Cerebellar cortex (tissue), 1 donor: ENCODE measurements around the gene RNASE9.
"Not testable (repeated sequence)": the region's sequence is repeated elsewhere in the genome, so short reads cannot be mapped to it uniquely, and the experiment has no call there.

Experiments
- DNase-seq: peaks from one replicate; pipeline ENCODE4 v3.0.0-alpha.2; 2015; ENCODE audit warnings: low spot score

The RNASE9 gene

GRCh38 chr14:20560961-20561360 lies at the start of gene RNASE9:
TSS of gene RNASE9 (minus strand) at chr14:20561047.
- no peak for DNase-seq

GRCh38 chr14:20610002-20610765 lies 49.3 kb upstream of the RNASE9 start:
- peak; percentile 90 for DNase-seq

DNA sequence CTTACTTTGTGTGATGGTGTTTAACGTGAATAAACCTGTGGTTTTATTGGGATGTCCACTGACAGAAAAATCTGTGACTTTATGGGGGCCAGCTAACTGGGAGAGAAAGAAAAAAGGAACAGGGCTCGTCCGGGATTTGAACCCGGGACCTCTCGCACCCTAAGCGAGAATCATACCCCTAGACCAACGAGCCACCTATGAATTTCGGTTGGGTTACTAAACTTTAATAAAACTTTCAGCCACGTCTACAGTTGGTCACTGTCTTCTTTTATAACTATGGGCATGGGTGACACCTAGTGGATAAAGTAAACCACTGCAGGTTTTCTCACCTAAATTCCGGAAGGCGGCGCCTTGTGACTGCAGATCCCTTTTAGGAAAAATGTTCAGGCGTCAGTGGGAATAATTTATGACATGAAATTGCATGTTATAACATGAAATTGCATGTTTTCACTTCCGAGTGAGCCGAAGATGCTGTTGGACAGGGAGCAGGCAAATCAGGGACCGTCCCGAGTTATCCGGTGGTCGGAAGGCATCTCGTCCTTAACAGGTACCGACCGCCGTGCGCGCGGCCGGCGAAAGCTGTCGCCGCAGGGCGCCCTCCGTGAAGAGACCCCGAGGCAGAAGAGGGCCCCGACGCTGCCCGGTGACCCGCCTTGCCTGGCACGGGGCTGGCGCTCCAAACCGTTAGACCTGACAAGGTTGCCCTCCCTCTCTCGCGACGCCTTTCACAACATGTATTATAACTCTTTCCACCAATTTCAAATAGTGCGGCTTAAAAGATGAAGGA lies 48.6 kb upstream of the RNASE9 start:
- DNase-seq = peak; percentile 93

GRCh38 chr14:20608383-20609110 lies 47.7 kb upstream of the RNASE9 start:
- DNase-seq = no peak

DNA sequence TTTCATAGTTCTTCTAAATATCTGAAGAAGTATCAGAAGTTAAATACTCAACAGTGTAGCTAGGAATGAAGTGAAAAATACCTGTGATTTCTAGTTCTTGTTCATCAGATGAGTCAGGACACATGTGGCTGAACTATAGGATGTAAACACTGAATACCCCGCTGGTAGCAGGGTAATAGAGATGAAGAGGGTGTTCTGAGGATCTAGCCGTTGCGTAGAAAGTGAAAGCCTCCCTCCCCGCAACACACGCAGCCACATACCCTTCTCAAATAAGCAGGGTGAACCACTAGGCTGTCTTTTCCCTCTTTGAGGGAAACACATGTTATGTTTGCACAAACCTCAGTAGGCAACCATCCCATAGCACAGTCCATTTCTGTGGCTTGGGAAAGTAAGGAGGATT lies 46.8 kb upstream of the RNASE9 start:
- DNase-seq = no peak

DNA sequence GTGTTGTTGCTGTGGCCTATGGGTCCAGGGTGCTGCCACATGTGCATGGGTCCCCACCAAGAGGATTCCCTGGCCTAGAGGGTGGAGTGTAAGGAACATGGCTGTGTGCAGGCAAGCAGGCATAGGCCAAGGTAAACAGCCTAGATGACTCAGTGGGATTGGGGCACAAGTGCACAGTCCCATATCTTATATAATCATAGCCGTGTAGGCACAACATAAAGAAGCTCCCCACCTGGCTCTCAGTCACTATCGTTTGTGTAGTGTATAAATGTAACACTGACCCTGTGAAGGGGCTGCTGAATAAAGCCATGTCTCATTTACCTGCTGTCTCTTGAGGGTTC lies 46.0 kb upstream of the RNASE9 start:
- no peak for DNase-seq

DNA sequence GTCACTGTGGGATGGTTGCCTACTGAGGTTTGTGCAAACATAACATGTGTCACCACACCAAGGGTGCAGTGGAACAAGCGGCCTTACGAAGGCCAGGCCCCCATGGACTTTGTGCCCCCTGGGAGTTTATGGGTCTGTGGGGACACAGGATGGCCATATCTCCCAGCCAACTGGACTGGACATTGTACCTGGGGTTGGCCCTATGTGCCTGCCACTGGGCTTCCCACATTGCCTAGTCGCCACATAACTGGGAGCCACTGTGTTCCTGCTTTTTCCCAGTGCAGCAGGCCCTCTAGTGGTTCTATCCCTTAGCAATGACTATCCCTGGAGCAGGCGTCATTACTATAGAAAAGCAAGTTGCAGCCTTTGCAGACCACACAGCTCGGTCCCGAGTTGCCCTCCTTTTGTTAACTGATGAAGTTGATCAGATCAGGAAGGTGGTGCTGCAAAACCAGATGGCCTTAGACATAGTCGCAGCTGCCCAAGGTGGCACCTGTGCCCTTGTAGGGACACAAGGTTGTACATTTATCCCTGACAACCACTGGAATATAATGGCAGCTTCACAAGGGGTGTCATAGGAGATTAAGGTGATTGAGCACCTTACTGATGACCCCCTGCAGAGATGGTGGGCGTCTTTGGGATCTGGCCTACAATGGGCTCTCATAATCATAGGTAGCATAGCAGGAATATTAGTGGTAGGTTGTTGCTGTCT lies 45.5 kb upstream of the RNASE9 start:
- DNase-seq = peak; percentile 52

- no peak for DNase-seq
These were observed 43.2 kb upstream of the RNASE9 start for GRCh38 chr14:20603813-20604690.

DNA sequence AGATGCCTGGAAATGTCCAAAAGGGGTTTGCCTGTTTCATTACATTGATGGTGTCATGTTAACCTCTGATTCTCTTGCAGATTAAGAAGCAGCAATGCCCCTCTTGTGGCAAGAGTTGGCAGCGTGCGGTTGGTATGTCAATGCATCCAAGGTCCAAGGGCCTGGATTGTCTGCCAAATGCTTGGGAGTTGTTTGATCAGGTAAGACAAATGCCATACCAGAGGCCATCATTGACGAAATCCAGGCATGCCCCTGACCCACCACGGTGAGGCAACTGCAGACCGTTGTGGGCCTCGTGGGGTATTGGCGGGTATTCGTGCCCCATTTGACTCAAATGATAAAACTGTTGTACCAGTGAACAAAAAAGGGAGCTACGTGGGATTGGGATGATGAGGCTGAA lies 41.7 kb upstream of the RNASE9 start:
- no peak for DNase-seq

GRCh38 chr14:20601522-20601921 lies 40.7 kb upstream of the RNASE9 start:
- DNase-seq = no peak

GRCh38 chr14:20597108-20597507 lies 36.3 kb upstream of the RNASE9 start:
- no peak for DNase-seq

DNA sequence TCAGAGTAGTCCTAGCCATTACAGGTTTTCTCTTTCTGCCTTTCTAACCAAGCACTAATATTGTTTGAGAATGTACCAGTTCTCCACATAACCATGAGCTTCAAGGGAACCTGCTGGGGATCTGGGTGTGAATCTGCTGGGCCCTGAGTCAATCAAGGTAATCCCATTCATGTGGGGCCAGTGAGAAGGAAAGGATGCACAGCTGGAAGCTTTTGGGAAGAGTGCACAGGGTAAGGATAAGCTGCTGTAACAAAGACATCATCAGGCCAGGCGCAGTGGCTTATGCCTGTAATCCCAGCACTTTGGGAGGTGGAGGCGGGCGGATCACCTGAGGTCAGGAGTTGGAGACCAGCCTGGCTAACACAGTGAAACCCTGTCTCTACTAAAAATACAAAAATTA lies 34.9 kb upstream of the RNASE9 start:
- DNase-seq = not testable (repeated sequence)

DNA sequence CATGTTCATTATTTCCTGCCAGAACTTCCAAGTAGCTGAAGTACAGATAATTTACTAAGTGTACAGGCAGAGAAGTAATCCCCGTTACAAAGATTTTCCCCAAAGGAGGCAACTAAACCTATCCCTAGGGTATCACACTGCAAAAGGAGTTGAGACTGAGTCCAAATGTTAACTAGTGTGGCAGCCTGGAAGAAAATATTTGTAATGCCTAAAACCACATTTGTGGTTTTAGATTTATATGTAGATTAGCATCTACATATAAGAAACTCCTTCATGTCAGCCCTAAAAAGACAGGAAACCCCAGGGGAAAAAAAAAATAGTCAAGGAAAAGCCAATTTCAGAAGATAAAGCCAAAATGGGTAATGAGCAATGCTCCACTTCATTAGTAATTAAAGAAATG lies 31.7 kb upstream of the RNASE9 start:
- no peak for DNase-seq

- no peak for DNase-seq
These were observed 30.4 kb upstream of the RNASE9 start, which contains the start of gene RNASE12 for GRCh38 chr14:20591235-20591634. TSS of gene RNASE12 (minus strand) at chr14:20591376. CDS start at chr14:20590723, 653 bp downstream.

DNA sequence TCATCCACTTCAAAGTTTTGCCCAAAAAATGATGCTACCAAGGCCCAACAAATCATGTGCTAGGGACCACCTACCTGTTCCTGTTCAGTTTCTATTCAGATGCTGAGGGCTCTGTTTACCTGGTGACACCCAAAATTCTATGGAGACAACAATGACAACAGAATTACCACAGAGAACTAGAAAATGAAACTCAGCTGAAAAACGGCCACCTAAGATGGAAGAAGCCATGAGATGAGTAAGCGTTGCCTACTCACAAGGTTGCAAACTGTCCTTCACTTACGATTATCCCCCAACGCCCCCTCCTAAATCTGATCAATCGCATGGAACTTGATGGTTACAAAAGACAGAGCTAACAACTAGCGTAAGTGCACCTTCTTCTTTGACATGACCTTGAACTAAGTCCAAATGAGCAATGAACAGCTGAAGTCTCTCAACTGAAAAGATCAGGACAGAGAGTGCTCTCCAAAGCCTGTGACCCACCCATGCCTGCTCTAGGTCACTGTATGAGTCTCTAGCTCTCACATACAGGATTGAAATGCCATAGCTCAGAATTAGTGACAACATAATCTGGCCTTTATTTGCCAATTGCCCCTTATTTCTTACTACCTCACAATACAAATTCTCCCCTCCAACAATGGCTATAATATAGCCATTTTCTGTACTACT lies 26.8 kb upstream of the RNASE9 start, which contains the start of gene RNASE11:
Gene RNASE11 (minus strand): TSS at position 513 of the 666 bp plus-strand sequence.
- no peak for DNase-seq

DNA sequence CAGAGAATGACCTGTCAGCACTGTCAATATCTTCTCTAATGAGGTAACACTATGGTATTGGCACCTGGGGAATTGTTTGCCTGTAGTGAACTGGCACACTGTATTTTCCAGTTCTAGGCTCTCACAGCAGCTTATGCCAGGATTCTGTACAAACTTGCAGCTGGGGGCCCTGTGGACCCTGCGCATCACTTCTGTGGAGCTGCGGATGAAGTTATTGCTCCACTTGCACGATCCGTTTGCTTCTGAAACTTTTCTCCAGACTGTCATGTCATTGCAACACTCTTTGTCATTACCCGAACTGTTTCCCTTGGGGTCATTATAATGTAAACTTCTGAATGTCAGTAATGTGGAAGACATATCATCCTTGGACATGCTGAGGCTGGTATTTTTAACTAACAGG lies 23.1 kb upstream of the RNASE9 start:
- DNase-seq = no peak

- no peak for DNase-seq
These were observed 22.3 kb upstream of the RNASE9 start for GRCh38 chr14:20583142-20583541.

DNA sequence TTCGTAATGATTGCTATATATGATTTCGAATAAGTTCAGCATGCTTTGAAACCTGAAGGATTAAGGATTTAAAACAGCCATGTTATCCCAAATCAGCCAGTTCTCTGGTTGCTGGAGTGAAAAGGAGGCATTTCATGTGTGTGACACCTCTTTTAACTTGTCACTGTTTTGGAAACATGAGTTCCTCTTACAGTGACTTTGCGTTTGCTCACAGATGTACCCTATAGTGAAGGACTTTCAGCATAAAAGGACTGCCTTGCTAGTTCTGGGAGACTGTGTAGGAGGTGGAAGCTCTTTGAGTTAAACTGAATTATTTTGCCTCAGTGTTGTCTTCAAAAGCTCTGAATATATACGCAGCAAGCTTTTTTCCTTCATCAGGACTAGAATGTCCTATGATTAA lies 19.4 kb upstream of the RNASE9 start:
- no peak for DNase-seq

GRCh38 chr14:20578784-20579502 lies 18.1 kb upstream of the RNASE9 start:
- no peak for DNase-seq

- DNase-seq = no peak
These were observed 17.5 kb upstream of the RNASE9 start for GRCh38 chr14:20578325-20578724.
